AG09309 (cell line): ENCODE results near the gene KAT5.

Experiments
- DNase-seq: peaks from one replicate; pipeline ENCODE4 v3.0.0-alpha.2; 2010; ENCODE audit warnings: low read depth
- H3K4me3 ChIP-seq: 2 replicates; pipeline ENCODE4 v1.5.1; 2011; ENCODE audit warnings: mild to moderate bottlenecking, low read depth, low read length, moderate library complexity; ENCODE audit not compliant: control insufficient read depth
- TF ChIP-seq, protein P1 (sequence below): IDR thresholded peaks from 2 replicates; pipeline ENCODE4 v1.5.1; 2011; ENCODE audit warnings: mild to moderate bottlenecking, low read depth, low read length, inconsistent platforms; ENCODE audit not compliant: insufficient read depth, control insufficient read depth; ENCODE audit errors: missing control alignments

Gene KAT5

GRCh38 chr11:65710421-65710820 lies 1.6 kb upstream of the KAT5 start:
- H3K4me3 ChIP-seq: no peak overlapping the region
- DNase-seq: no peak
- TF ChIP-seq, protein P1, sequence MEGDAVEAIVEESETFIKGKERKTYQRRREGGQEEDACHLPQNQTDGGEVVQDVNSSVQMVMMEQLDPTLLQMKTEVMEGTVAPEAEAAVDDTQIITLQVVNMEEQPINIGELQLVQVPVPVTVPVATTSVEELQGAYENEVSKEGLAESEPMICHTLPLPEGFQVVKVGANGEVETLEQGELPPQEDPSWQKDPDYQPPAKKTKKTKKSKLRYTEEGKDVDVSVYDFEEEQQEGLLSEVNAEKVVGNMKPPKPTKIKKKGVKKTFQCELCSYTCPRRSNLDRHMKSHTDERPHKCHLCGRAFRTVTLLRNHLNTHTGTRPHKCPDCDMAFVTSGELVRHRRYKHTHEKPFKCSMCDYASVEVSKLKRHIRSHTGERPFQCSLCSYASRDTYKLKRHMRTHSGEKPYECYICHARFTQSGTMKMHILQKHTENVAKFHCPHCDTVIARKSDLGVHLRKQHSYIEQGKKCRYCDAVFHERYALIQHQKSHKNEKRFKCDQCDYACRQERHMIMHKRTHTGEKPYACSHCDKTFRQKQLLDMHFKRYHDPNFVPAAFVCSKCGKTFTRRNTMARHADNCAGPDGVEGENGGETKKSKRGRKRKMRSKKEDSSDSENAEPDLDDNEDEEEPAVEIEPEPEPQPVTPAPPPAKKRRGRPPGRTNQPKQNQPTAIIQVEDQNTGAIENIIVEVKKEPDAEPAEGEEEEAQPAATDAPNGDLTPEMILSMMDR: no peak

DNA sequence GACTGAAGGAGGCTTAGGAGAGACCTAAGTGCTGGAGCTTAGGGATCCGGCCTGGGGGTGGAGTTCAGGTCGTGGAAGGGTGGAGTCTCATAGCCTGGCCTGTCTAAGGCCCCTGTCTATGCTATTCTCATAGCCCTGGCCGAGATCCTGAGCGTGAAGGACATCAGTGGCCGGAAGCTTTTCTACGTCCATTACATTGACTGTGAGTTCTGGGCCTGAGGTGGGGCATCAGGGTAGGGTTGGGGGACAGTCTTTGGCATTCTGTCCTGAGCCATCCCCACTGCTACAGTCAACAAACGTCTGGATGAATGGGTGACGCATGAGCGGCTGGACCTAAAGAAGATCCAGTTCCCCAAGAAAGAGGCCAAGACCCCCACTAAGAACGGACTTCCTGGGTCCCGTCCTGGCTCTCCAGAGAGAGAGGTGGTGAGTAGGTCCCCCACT lies 603 bp downstream of the KAT5 start:
- TF ChIP-seq, protein P1: no peak
- no peak for DNase-seq
- peak overlapping the region; percentile 59 for H3K4me3 ChIP-seq

GRCh38 chr11:65713212-65713969 lies 1.3 kb downstream of the KAT5 start:
- peak overlapping the region; percentile 59 for H3K4me3 ChIP-seq
- TF ChIP-seq, protein P1: no peak
- no peak for DNase-seq

DNA sequence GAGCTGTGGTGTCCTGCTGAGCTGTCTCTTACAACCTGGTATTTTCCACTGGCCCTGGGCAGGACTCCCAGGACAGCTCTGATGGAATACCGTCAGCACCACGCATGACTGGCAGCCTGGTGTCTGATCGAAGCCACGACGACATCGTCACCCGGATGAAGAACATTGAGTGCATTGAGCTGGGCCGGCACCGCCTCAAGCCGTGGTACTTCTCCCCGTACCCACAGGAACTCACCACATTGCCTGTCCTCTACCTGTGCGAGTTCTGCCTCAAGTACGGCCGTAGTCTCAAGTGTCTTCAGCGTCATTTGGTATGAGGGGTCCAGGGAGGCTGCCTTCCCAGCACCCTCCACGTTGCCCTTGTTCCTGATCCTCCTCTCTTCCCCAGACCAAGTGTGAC lies 2.4 kb downstream of the KAT5 start:
- H3K4me3 ChIP-seq: no peak overlapping the region
- DNase-seq: no peak
- TF ChIP-seq, protein P1: no peak

GRCh38 chr11:65716302-65716701 lies 4.2 kb downstream of the KAT5 start:
- H3K4me3 ChIP-seq: no peak overlapping the region
- DNase-seq: no peak
- TF ChIP-seq, protein P1: no peak

DNA sequence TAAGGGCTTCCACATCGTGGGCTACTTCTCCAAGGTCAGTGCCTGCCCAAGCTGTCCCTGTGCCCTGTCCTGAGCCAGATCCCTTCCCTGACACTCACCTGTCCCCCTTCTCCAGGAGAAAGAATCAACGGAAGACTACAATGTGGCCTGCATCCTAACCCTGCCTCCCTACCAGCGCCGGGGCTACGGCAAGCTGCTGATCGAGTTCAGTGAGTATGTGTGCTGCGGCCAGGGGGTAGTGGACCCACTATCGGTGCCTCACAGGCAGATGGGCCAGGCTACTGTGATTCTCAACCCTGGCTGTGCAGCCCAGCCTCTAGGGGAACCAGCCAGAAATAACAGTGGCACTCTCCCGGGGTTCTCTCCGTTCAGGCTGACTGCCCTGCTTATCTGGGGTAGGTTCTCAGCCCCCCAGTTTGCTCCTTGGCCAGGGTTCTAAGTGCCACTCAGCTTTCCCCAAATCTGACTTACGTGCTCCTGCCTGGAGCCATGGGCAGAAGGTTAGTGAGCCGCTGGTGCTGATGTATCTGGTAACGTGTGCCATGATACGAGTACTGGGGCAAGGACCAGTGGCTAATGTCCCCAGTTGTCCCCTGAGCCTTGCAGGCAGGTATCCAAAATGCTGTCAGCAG lies 4.8 kb downstream of the KAT5 start:
- no peak overlapping the region for H3K4me3 ChIP-seq
- TF ChIP-seq, protein P1: no peak
- DNase-seq: no peak
